HG03025 (cell line): Measurements from ENCODE around the gene LY6G6F.
"Not testable (repeated sequence)": the region's sequence is repeated elsewhere in the genome, so short reads cannot be mapped to it uniquely, and the experiment has no call there.

Source experiments
- ATAC-seq: cut with Tn5 transposase; IDR thresholded peaks from one replicate; pipeline ENCODE4 v1.9.1; 2021; ENCODE audit warnings: mild to moderate bottlenecking, moderate library complexity; ENCODE audit not compliant: unreplicated experiment, low FRiP score

The LY6G6F gene

DNA sequence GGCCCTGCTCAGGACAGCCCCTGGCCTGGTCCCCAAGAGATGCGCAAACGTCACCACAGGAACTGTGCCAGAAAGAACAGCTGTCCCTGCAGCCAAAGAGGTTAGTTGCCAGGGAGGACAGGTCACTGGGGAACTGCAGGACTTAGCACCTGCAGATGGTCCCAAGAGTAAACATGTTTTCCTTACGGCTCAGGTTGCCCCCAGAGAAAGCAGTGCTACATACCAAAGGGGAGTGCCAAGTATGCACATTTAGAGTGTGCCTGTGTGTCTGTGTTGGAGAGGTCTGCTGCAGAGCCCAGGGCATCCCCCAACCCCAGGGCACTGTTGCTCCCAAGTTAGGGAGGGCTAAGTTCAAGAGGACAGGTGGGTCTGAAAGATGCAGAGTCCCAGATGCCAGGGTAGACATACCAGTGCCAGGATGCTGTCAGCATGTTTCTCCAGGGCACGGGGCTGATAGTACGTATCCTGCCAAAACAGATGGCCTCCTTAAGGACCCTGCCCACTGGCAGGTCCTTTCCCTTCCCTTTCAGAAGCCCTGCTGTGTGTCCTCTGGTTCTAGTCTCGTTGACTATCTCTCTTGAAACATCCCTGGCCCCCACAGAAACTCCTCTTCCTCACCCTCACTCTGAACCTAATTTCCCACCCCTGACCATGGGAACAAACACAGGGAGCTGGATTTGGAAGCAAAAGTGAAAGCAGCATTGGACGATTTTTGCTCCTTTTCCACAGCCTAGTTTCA lies 4.8 kb upstream of the LY6G6F start:
- ATAC-seq, result no peak

DNA sequence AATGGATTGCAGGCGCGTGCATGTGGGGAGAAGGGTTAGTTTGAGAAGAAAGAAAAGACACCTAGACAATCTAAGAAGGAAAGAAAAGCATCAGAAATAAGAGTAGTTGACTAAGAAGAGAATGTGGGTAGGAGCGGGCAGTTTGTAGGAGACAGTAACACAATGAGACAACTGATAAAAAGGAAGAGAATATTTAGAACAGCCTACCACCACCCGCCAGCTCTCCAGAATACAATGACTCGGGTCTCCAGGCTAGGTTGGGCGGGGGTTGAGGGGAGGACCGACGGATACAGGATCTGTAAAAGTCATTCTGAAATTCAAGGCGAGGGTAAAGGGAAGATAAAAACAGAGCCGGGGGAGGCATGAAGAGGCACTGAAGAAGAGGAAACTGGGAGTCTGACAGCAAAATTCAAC lies 4.3 kb upstream of the LY6G6F start:
- no peak for ATAC-seq

DNA sequence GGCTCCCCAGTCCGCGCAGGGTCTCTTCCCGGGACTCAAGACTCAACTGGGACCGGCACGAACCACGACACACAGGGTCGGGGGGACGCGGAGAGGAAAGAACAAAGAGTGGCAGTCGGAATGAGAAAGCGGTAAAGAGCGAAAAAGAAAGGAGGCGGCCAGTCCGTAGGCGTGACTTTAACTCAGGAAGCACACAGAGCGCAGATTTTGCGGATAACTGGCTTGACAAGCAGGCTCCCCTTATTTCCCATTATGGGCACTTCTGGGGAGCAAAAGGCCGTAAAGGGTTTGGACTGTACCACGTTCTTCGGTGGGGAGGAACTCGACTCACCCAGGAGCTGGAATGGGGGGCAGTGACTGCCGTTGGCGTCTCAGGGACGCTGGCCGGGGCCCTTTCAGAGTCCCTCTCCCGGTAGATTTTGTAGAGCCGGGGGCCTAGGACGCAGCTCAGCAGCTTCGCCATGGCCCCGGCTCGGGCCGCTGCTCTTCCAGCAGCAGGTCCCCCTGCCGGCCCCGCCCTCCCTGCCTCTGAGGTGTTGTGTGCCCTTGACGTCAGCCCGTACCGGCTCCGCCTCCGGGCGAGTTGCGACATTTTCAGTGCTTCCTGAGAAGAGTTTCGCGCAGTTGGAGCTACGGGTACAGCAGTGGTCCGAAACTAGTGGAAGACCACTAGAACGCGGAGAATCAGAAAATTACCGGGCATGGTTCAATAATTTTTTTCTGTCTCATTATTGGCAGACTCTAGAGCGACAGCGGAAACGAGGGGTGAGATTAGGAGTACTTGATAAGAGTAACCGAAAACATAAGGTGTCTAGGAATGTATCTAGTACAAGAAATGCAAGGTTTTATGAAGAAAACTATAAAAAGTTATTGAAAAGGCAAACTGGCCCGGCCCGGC lies 3.6 kb upstream of the LY6G6F start, which contains the start of gene ABHD16A:
Gene ABHD16A (minus strand): TSS at position 506 of the 898 bp plus-strand sequence. CDS start 43 bp downstream, at position 463.
- peak; percentile 71 for ATAC-seq

DNA sequence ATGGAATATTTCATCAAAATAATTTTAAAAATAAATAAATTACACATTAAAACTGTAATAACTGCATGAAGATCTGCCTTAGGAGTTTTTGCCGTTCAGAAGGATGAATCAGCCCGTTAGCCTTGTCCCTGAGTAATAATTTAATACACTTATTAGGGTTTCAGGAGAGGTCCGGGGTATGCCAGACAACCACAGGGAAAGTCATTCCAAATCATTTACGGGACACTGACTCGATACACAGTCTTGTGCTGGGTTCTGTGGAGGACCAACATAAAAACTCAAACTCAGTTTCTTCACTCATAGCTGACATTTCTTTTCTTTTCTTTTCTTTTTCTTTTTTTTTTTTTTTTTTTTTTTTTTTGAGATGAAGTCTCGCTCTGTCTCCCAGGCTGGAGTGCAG lies 735 bp upstream of the LY6G6F start:
- ATAC-seq, result no peak

DNA sequence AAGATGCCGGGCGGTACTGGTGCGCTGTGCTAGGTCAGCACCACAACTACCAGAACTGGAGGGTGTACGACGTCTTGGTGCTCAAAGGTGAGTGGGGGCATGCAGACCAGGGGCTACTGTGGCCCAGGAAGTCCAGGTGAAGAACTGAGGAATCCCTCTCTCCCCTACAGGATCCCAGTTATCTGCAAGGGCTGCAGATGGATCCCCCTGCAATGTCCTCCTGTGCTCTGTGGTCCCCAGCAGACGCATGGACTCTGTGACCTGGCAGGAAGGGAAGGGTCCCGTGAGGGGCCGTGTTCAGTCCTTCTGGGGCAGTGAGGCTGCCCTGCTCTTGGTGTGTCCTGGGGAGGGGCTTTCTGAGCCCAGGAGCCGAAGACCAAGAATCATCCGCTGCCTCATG lies 1.0 kb downstream of the LY6G6F start:
- ATAC-seq, result no peak

DNA sequence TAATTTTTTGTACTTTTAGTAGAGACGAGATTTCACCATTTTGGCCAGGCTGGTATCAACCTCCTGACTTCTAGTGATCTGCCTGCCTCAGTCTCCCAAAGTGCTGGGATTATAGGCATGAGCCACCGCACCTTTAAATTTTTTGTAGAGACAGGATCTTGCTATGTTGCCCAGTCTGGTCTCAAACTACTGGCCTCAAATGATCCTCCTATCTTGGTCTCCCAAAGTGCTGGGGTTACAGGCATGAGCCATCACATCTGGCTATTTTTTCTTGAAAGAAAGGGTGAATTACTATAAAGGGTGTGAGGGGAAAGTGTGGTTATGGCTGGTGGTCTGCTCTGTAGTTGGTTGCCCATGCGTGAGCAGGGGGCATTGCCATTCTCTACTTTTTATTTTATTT lies 1.6 kb downstream of the LY6G6F start:
- ATAC-seq, result no peak

DNA sequence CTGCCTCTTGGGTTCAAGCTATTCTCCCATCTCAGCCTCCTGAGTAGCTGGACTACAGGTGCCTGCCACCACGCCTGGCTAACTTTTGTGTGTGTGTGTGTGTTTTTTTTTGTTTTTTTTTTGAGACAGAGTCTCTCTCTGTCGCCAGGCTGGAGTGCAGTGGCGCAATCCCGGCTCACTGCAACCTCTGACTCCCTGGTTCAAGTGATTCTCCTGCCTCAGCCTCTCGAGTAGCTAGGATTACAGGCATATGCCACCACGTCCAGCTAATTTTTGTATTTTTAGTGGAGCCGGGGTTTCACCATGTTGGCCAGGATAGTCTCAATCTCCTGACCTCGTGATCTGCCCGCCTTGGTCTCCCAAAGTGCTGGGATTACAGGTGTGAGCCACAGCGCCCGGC lies 2.5 kb downstream of the LY6G6F start:
- not testable (repeated sequence) for ATAC-seq

DNA sequence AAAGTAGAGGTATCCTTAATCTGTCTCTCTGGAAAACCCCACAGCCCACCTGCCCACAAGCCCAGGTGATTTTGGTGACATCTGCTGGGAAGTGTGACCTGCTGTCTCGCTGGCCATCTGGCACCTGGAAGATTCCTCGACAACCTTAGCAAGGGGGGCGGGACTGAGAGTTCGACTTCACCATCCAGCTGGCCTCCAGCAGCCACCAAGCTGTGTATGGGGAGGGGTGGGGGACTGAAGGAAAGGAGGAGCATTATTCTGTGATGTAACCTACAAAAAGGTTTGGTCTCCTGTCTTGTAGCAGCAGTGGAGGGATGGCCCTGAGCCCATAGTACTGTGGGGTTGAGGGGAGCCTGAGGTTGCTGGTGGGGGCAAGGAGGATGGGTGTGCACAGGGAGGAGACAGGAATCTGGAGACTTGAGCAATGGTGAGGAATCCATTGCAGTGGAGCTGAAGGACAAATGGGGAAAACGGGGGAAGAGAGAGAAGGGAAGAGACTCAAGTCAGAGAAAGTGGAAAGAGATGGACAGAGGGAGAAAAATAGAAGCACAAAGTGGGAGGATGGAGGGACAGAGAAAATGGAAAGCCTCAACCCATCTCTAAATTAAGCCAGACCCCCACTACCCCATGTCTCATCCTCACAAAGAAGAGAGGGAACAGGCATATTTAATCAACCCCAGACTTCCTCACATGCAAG lies 4.0 kb downstream of the LY6G6F start:
- ATAC-seq, result no peak

DNA sequence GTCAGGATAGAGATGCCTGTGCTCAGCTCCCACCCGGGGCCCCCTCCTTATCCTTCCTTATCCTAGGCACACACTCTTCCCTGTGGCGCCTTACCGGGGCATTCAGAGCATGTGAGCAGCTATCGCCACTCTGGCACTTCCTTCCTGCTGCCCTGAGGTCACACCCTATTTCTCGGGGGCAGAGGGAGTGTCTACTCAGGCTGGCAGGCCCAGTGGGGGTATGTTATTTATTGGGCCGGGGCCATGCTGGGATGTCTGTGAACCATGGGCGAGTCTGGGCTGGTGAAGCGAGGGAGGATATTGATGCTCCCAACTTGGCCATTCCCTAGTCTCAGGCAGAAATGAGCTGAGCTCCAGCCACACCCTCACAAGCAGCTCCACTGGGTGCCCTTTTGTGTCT lies 4.6 kb downstream of the LY6G6F start:
- no peak for ATAC-seq

DNA sequence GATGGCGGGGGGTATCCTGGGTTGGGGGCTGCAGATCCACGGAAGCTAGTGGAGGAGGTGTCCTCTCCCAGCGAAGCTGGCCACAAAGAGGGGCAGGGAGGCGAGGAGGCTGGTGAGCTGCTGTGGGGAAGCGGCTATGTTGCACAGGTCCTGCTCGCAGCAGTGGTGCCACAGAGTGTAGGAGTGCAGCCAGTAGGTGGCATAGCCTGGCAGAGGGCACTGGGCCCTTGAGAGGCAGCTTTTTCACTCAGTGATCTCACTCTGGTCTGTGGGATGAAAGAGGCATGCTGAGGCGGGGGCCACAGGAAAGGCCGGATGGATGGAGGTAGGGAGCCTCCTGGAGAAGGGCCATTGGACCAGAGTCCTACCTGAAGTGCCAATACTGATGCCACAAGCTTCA lies 5.6 kb downstream of the LY6G6F start:
- ATAC-seq, result no peak

DNA sequence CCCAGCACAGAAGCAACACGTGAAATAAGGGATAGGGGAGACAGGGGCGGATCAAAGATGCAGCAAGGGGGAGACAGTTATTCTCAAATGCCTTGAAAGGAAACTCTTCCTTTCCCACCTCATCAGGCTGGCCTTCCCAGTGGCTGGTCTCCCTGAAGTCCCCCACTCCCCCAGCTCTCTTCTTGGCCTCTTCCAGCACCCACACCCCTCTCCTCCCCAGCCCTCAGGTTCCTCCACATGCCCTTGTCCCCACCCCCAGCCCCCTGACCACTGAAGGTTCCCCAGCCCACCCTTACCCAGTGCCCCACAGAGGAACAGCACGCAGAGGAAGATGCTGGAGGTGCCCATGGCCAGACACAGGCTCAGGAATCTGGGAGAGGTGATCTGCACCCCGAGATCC lies 6.8 kb downstream of the LY6G6F start:
- ATAC-seq, result no peak

DNA sequence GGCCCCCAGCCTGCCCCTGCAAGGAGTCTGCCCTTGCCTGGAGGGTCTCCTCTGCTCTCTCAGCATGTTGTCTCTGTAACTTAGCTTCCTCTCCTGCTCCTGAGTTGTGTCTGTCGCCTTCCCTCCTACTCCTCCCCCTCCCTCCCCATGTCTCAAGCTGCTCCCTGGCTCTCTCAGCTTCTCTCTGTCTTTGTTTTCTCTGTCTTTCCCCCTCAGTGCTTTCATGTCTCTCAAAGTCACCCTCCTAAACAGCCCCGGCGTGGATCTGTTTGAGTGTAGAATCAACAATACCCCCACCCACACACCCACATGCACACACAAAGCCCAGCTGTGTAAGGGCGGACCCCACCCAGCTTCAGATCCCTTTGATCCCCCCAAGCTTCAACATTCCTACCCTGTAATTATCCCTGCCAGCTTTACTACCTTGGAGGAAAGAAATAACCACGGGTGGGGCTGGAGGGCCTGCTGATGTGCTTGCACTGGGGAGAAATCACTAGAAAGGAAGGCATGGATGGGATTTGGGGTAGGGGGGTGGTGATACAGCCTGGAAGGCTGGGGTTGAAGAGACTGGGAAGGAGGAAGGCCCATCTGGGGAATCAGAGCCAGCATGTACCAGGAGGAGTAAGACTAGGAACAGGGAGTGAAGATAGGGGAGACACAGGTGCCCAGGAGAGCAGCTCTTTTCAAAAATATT lies 7.5 kb downstream of the LY6G6F start:
- ATAC-seq, result no peak

DNA sequence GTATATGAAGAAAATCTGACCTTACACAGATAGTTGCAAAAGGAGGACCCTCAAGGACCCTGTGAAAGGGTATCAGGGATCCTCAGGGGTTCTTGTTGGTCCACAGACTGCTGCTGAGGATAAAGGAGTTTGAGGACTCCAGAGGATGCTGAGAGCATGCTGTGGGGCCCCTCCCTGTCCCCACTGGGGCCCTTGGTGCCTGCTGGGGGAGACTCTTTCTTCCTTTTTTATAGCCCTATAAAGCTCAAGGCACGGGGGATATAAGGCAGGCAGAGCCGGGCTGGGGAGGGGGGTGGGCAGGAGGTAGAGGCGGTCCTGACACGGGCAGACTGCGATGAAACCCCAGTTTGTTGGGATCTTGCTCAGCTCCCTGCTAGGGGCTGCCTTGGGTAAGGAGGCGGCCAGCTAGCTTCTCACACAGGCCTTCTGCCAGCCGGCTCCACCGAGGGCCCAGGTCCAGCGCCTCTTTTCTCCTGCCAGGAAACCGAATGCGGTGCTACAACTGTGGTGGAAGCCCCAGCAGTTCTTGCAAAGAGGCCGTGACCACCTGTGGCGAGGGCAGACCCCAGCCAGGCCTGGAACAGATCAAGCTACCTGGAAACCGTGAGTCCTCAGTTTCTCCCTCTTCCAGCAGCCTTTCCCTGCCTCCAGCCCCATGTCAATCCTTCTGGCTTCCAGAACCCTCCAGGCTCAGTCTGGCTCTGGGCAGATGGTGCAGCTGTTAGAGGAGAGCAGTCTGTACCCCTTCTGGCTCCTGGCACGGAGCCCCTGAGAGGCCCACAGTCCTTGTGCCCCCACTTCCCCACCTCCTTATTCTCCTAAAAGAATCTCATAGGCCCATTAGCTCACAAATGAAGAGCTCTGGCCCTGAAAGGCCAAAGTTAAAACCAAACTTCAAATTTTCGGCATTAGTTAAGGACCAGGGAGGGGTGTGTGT lies 8.6 kb downstream of the LY6G6F start, which contains the start of gene LY6G6D:
Gene LY6G6D (plus strand): TSS at position 327 of the 937 bp plus-strand sequence. CDS start 8 bp downstream, at position 335.
- ATAC-seq, result no peak

DNA sequence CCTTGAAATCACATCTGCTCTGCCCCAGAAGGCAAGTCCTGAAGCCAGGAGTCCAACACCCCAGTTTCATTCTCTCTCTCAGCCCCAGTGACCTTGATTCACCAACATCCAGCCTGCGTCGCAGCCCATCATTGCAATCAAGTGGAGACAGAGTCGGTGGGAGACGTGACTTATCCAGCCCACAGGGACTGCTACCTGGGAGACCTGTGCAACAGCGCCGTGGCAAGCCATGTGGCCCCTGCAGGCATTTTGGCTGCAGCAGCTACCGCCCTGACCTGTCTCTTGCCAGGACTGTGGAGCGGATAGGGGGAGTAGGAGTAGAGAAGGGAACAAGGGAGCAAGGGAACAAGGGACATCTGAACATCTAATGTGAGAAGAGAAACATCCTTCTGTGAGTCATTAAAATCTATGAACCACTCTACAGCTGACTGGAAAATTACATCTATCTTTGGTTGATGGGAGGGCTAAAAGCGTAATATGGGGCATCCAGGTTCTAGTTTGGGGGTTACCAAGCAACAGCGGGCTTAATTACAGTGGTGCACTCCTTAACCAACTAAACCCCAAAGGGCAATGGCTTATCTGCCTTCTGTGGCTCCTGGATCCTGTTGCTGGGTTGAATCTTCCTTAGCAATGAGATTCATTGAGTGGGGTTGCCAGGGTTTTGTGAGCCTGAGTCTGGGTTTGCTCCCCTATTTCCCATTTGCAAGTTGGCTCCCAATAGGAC lies 11.0 kb downstream of the LY6G6F start:
- ATAC-seq, result no peak

DNA sequence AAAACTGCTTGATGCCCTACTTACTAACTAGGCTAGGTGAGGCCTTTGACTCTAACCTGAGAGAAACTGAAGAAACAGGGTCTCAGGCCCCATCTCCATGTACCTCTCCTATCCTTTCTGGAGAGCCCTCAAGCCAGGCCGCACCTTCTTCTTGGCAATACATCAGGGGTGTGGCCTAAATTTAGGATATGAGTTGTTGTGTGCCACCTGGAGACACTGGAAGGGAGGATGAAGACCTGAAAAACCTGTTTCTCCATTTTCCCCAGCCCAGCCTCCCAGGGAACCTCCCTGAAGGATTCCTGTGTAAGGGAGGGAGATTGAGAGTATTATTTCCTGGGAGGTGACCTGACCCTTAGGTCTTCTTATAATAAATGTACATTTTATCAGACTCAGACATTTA lies 11.6 kb downstream of the LY6G6F start:
- no peak for ATAC-seq

DNA sequence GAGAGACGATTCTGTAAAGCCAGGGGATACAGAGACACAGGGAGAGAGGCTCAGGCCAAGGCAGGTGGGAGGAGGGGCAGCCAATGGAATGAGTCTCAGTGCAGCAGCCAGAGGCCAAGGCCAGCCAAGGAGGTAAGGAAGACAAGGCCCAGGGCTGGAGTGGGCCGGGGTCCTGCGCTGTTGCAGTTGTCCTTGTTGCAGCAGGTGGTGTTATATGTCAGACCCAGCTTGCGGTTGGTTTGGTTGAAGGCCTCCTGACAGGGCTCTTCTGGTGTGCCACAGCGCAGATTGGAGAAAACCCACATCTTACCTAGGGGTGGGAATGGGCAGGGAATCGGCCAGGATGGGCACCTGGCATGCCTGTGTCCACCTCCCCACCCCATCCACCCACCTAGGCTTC lies 12.3 kb downstream of the LY6G6F start:
- no peak for ATAC-seq

DNA sequence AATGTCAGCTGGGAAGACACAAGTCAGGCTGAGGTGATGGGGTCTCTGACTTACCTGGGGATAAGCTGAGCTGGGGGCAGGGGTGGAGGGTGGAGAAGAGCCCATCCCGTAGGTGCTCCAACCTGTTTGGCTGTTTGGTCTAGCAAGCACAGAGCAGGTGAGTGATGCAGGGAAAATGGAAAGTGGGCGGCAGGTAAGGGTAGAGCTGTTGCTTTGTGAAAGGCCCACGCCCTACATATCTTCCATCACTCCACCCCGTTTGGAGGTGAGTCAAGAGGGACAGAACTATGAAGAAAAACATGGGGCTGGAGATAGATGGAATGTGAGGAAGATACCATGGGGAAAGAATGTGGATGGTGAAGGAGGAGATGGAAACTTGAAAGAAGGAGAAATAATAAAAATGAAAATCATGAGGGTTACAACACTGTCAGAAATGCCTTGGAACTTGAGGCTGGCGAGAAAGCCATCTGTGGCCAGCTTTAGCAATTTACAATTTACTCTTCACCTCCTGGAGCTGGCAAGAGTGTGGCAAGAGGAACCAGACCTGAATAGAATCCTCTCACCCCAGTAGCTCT lies 13.6 kb downstream of the LY6G6F start:
- ATAC-seq, result no peak

DNA sequence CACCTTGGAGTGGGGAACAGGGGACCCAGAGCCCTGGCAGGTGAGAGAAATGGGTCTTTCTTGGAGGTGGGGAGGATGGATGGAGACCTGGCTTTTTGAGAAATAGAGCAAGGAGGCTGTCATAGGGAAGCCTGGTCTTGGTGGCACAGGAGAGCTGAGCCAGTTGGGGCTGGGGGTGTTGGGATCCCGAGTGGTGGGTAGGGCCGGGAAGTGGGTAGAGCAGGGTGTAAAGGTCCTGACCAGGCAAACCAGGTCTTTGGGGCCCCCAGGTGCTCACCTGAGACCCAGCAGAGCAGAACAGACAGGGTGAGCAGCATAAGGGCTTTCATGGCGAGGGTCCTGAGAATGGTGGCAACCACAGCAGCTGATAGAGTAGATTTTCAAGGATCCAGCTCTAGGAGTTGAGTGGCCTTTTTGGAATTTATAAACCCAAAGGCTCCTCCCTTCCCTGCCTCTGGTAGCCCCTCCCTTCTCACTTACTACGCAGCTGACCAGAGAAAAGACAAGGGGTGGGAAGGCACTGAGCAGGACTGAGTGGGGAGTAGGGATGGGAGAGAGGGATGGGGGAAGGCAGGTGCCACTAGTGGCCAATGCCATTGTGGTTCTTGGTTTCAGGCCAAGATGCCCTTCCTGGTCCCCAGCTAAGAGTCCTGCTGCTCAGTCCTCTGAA lies 14.8 kb downstream of the LY6G6F start, which contains the start of gene LY6G6C:
Gene LY6G6C (minus strand): TSS at position 396 of the 670 bp plus-strand sequence. CDS start 67 bp downstream, at position 329.
- ATAC-seq, result no peak
